Endothelial cell (in vitro differentiated cells): ENCODE measurements around the gene RTL5. TPM values are rescaled to one million over a fixed set of nuclear protein-coding genes. Genes with fewer than 3 reads are reported as not detected.
A peak's percentile ranks its signal among the peaks of the same experiment; 100 is the strongest.

ENCODE experiments used
- DNase-seq: peaks from one replicate; pipeline ENCODE4 v3.0.0; 2021; ENCODE audit warnings: low spot score
- H3K27ac Mint-ChIP-seq: one replicate; pipeline ENCODE4 v1.8.0; 2021; ENCODE audit warnings: mixed read lengths, inconsistent platforms; ENCODE audit not compliant: unreplicated experiment
- H3K27me3 Mint-ChIP-seq: one replicate; pipeline ENCODE4 v1.8.0; 2021; ENCODE audit warnings: mild to moderate bottlenecking, moderate library complexity, mixed read lengths, inconsistent platforms; ENCODE audit not compliant: unreplicated experiment
- H3K36me3 Mint-ChIP-seq: one replicate; pipeline ENCODE4 v1.8.0; 2021; ENCODE audit warnings: mild to moderate bottlenecking, low read depth, mixed read lengths, inconsistent platforms; ENCODE audit not compliant: unreplicated experiment
- H3K4me1 Mint-ChIP-seq: one replicate; pipeline ENCODE4 v1.8.0; 2021; ENCODE audit warnings: mild to moderate bottlenecking, mixed read lengths, inconsistent platforms; ENCODE audit not compliant: unreplicated experiment
- H3K4me3 Mint-ChIP-seq: one replicate; pipeline ENCODE4 v1.8.0; 2021; ENCODE audit warnings: mild to moderate bottlenecking, mixed read lengths, inconsistent platforms; ENCODE audit not compliant: unreplicated experiment
- H3K9me3 Mint-ChIP-seq: one replicate; pipeline ENCODE4 v1.8.0; 2021; ENCODE audit warnings: mixed read lengths, inconsistent platforms; ENCODE audit not compliant: unreplicated experiment
- CTCF ChIP-seq: fragments of 200-600 bp; sonication (generic); IDR thresholded peaks from one replicate; pipeline ENCODE4 v1.5.0; 2021; ENCODE audit warnings: antibody characterized with exemption; ENCODE audit not compliant: unreplicated experiment
- total RNA-seq: library from RNA; stranded (reverse); fragmentation: NEBNext Ultra II Directional; extraction: Animal tissue kit (Norgen Biotek cat#: 25700); gene quantifications from one replicate; pipeline ENCODE4 v1.2.1, GENCODE V29; 2021; ENCODE audit not compliant: unreplicated experiment

The RTL5 gene
- total RNA-seq, 1 donor from 2014 or later: 8.5 TPM

DNA sequence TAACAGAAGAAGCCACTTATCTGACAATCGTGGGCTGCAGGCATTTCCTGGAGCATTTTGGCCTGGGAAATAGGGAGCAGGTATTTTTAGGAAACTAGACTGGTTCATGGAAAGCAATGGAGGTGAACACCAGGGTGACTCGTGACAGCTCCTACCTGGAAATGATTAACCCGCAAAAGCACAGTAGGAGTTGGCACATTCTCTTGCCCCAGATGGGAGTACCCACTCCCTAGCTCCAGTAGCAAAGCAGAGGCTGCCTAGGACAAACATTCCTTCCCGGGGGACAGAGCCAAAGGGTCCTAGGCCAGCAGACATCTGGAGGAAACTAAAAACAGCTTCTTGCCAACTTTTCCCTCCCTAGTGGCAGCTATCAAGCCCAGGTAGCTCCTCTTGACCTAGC, 29.0 kb downstream of the RTL5 start:
- Mint-ChIP-seq H3K4me1 (peaks cover 38% of the 10 kb centered on the region), H3K27me3 (no peaks in the 10 kb centered on the region), H3K27ac (no peak overlapping the region), H3K9me3 (no peaks in the 10 kb centered on the region), H3K36me3 (peaks cover 16% of the 10 kb centered on the region), H3K4me3 (no peak overlapping the region)
- no peak for DNase-seq
- TF ChIP-seq CTCF: no peak

DNA sequence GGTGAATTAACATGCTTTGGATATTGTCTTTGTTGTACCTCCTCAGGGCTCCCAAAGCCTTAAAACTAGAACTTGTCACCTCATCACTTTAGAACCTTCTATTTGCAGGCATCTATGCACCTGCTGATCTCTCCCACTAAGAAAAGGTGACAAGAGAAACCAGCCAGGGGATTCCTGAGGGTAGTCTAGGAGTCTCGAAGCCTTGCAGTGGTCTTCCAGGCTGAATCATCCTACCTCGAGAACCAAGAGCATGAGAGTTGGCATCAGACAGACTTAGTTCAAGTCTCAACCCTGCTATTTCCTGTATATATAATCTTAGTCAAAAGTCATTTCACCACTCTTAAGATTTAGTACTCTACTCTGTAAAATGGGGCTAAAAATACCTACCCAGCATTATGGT, 29.6 kb downstream of the RTL5 start:
- peaks cover 12% of the 10 kb centered on the region for H3K36me3 Mint-ChIP-seq
- H3K27ac Mint-ChIP-seq: peak overlapping the region; percentile 52
- DNase-seq: no peak
- H3K27me3 Mint-ChIP-seq: no peaks in the 10 kb centered on the region
- H3K4me3 Mint-ChIP-seq: no peak overlapping the region
- H3K9me3 Mint-ChIP-seq: no peaks in the 10 kb centered on the region
- TF ChIP-seq CTCF: no peak
- H3K4me1 Mint-ChIP-seq: peaks cover 35% of the 10 kb centered on the region

DNA sequence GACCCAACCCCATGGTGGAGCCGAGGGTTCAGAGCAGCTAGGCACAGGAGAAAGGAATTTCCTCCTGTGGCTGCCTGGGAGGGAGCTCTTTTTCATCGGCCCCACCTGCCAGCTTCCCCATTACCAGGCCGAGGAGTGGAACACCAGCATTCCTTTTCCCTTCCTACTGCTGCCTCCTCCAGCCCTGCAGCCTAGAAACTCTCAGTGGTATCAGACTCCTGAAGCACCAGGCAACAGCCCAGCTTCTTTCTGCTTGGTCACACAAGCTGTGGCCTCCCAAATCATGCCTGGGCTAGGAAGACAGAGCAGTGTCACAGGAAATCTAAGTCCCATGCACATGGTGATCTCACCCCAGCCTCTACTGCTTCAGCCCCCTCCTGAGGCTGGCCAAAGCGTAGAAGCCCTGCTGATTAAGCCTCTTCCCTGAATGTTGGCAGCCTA, 30.1 kb downstream of the RTL5 start:
- no peak for DNase-seq

GRCh38 chrX:72100824-72101351, 30.8 kb downstream of the RTL5 start:
- DNase-seq: no peak
- no peaks in the 10 kb centered on the region for H3K9me3 Mint-ChIP-seq
- H3K27me3 Mint-ChIP-seq: no peaks in the 10 kb centered on the region
- no peak overlapping the region for H3K4me3 Mint-ChIP-seq
- no peak overlapping the region for H3K27ac Mint-ChIP-seq
- H3K36me3 Mint-ChIP-seq: peaks cover 12% of the 10 kb centered on the region
- H3K4me1 Mint-ChIP-seq: peaks cover 33% of the 10 kb centered on the region
- no peak for TF ChIP-seq CTCF

More for the DNA sequence above, 30.1 kb downstream of the RTL5 start:
- Mint-ChIP-seq H3K27ac (peak overlapping the region; percentile 52), H3K4me1 (peaks cover 34% of the 10 kb centered on the region), H3K27me3 (no peaks in the 10 kb centered on the region), H3K4me3 (no peak overlapping the region), H3K36me3 (peaks cover 12% of the 10 kb centered on the region), H3K9me3 (no peaks in the 10 kb centered on the region)
- TF ChIP-seq CTCF: no peak

GRCh38 chrX:72100051-72100755, 31.5 kb downstream of the RTL5 start:
- Mint-ChIP-seq H3K27ac (no peak overlapping the region), H3K4me1 (peaks cover 33% of the 10 kb centered on the region), H3K9me3 (no peaks in the 10 kb centered on the region), H3K27me3 (no peaks in the 10 kb centered on the region), H3K4me3 (no peak overlapping the region), H3K36me3 (peaks cover 12% of the 10 kb centered on the region)
- no peak for TF ChIP-seq CTCF
- DNase-seq: no peak
